Lower lobe of right lung (tissue), 2 donors: ENCODE results near the gene RIOK2. TPM values are rescaled to one million over a fixed set of nuclear protein-coding genes. Genes with fewer than 3 reads are reported as not detected.

ENCODE experiments used
- ATAC-seq, 2 donors: fragments of 200-7000 bp; cut with Tn5 transposase; one replicate each; pipeline ENCODE4 v1.9.1; 2020 to 2022; ENCODE audit warnings: mild to moderate bottlenecking in 2 of 2, moderate library complexity in 2 of 2
- DNase-seq: peaks from one replicate; pipeline ENCODE4 v3.0.0-alpha.2; 2020
- H3K27ac ChIP-seq: fragments of 200-600 bp; one replicate; pipeline ENCODE4 v1.8.0; 2022
- H3K27me3 ChIP-seq: fragments of 200-600 bp; one replicate; pipeline ENCODE4 v1.8.0; 2022; ENCODE audit warnings: low read depth
- H3K36me3 ChIP-seq: fragments of 200-600 bp; one replicate; pipeline ENCODE4 v1.8.0; 2022; ENCODE audit warnings: mild to moderate bottlenecking
- H3K4me1 ChIP-seq: fragments of 200-600 bp; one replicate; pipeline ENCODE4 v1.8.0; 2022
- H3K4me3 ChIP-seq: fragments of 200-600 bp; one replicate; pipeline ENCODE4 v1.8.0; 2022; ENCODE audit warnings: mild to moderate bottlenecking
- H3K9me3 ChIP-seq: fragments of 200-600 bp; one replicate; pipeline ENCODE4 v1.8.0; 2022
- intact Hi-C: fragments of 100-400 bp; cut with DNase I; formaldehyde crosslinking; loops from one replicate; pipeline ENCODE4 v1.11.0; 2022
- total RNA-seq: library from RNA; stranded (reverse); fragmentation: NEBNext Ultra II Directional; extraction: Animal tissue kit (Norgen Biotek cat#: 25700); gene quantifications from one replicate; pipeline ENCODE4 v1.2.1, GENCODE V29; 2021
- TF ChIP-seq, protein P1 (sequence below): fragments of 200-600 bp; IDR thresholded peaks from one replicate; pipeline ENCODE4 v1.8.0; 2022; ENCODE audit warnings: antibody characterized with exemption, mild to moderate bottlenecking
- donor health status: DM: no; HTN: yes; CAD: no; lungs with severe emphysema.

RIOK2 gene
- total RNA-seq, 1 donor from 2014 or later, result 21.6 TPM

DNA sequence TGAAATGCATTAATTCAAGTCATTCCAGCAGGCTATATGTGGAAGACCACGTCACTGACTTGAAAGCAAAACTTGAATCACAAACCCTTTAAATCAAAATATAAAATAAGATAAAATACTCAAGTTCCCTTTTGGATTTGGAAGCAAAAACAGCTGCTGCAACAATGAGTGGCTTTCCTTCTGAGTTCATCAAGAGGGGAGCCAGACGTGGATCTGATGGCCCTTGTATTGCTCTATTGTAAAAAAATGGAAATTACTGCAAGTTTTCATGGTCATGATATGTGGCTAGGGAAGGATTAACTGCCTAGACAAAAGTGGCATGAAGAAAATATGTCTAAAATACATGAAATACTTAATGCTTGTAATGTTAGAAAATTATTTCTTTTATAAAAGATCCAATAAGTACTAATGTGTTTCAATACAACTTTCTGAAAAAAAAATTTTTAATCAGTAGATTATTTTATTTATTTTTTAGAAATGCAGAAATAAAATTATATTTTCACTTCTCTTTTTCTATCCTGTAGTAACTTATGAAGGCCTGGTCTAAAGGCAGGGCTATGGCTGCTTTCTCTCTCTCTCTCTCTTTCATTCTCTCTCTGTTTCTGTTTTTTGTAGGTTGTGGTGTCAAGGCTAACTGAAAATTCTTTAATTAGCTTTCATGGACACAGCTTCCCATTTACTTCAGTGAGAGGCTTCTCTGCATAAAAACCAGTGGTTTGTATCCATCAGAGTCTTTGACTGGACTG, 64.6 kb downstream of the RIOK2 start:
- DNase-seq, result no peak
- TF ChIP-seq, protein P1, sequence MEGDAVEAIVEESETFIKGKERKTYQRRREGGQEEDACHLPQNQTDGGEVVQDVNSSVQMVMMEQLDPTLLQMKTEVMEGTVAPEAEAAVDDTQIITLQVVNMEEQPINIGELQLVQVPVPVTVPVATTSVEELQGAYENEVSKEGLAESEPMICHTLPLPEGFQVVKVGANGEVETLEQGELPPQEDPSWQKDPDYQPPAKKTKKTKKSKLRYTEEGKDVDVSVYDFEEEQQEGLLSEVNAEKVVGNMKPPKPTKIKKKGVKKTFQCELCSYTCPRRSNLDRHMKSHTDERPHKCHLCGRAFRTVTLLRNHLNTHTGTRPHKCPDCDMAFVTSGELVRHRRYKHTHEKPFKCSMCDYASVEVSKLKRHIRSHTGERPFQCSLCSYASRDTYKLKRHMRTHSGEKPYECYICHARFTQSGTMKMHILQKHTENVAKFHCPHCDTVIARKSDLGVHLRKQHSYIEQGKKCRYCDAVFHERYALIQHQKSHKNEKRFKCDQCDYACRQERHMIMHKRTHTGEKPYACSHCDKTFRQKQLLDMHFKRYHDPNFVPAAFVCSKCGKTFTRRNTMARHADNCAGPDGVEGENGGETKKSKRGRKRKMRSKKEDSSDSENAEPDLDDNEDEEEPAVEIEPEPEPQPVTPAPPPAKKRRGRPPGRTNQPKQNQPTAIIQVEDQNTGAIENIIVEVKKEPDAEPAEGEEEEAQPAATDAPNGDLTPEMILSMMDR, result no peak
- Histone ChIP-seq H3K27ac (no peak overlapping the region), H3K27me3 (no peaks in the 10 kb centered on the region), H3K9me3 (no peaks in the 10 kb centered on the region), H3K4me3 (no peak overlapping the region), H3K36me3 (no peaks in the 10 kb centered on the region), H3K4me1 (no peaks in the 10 kb centered on the region)
- intact Hi-C loops, result no loop called here
- no peak for ATAC-seq

DNA sequence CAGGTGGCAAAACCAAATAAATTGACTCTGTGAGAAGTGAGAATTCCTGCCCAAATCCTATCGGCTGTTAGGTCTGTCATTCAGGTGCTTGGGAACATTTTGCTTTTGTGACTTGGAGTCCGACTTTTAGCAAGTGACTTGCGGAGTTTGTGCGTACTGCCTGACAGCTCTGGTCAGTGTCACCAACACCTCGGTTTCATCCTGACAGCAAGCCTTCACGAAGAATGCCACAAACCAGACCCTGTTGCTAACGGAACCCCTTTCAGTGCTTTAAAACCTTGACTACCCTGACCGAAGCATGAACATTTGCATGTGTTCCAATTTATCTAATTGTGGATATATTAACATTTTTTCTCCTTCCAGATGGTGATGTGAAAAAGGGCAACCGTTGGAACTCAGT, 67.1 kb downstream of the RIOK2 start:
- Histone ChIP-seq H3K4me1 (no peaks in the 10 kb centered on the region), H3K4me3 (no peak overlapping the region), H3K36me3 (no peaks in the 10 kb centered on the region), H3K27ac (no peak overlapping the region), H3K9me3 (no peaks in the 10 kb centered on the region), H3K27me3 (no peaks in the 10 kb centered on the region)
- intact Hi-C loops, result no loop called here
- no peak for DNase-seq
- TF ChIP-seq, protein P1, result no peak
- ATAC-seq, result no peak

DNA sequence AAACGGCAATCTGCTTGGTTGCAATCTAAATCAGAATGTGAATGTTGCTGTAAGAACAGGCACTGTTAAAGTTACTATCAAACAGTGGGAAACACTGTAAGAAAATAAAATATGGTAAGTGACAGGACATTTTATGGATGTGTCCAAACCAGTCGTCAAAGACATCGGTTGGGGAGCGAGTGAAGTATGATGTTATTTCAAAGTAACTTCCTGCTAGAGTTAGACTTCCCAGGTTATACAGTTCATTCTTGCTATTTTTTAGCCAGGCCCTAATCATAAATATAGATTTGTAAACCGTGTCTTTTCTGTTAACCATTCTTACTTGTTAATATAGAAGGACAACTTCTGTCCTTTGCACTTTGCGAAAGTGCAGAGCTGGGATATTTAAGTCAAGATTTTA, 70.8 kb downstream of the RIOK2 start:
- intact Hi-C loops, result no loop called here
- no peak overlapping the region for H3K4me3 ChIP-seq
- no peak for ATAC-seq

DNA sequence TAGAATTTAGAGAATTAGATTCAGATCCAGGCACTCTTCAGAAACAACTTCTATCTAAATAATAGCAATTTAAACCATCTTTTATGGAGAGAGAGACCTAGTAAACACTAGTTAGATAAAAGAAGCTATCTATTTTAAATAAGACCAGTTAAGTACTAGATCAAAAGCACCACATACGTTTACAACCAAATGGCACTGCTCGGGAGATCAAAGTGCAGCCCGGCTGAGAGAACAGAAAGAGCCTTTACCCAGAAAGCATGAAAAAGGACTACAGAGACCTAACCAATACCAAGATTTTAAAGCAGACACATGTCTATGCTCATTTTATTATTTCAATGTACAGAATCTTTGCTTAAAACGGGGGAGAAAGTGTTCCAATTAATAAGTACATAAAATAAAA, 71.4 kb downstream of the RIOK2 start:
- intact Hi-C loops, result no loop called here
- H3K27ac ChIP-seq, result no peak overlapping the region
- H3K4me3 ChIP-seq, result no peak overlapping the region
- no peaks in the 10 kb centered on the region for H3K9me3 ChIP-seq
- ATAC-seq, result no peak
- DNase-seq, result no peak
- H3K36me3 ChIP-seq, result no peaks in the 10 kb centered on the region
- TF ChIP-seq, protein P1, result no peak
- H3K27me3 ChIP-seq, result no peaks in the 10 kb centered on the region
- no peaks in the 10 kb centered on the region for H3K4me1 ChIP-seq

More for the DNA sequence above, 70.8 kb downstream of the RIOK2 start:
- DNase-seq, result no peak
- Histone ChIP-seq H3K4me1 (no peaks in the 10 kb centered on the region), H3K27ac (no peak overlapping the region), H3K9me3 (no peaks in the 10 kb centered on the region), H3K27me3 (no peaks in the 10 kb centered on the region), H3K36me3 (no peaks in the 10 kb centered on the region)
- TF ChIP-seq, protein P1, result no peak

DNA sequence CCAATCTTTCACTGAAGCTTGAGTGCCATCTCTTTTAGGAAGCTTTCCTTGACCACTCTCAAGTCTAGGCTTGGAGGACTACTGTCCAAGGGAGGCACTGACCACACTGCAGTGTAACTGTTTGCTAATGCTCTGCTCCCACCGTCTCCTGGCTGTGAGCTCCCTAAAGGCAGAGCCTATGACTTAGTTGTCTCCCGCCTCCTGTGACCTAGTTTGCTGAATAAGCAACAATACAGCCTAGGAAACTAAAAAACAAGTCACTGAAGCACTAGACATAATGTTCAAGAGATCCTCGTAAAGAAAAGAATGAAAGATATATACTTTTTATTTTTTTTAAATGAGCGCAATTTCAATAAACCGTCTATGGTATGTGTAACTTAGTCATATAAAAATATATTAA, 72.0 kb downstream of the RIOK2 start:
- intact Hi-C loops, result no loop called here
- Histone ChIP-seq H3K27ac (no peak overlapping the region), H3K36me3 (no peaks in the 10 kb centered on the region), H3K4me3 (no peak overlapping the region), H3K27me3 (no peaks in the 10 kb centered on the region), H3K4me1 (no peaks in the 10 kb centered on the region), H3K9me3 (no peaks in the 10 kb centered on the region)
- TF ChIP-seq, protein P1, result no peak
- no peak for ATAC-seq
- DNase-seq, result no peak

Other genes with a start within 250 kb of the RIOK2 start
- gene LNPEP, start 247.2 kb downstream of the RIOK2 start, total RNA-seq, result 59.6 TPM
- not detected for gene LIX1, start 40.6 kb downstream of the RIOK2 start, total RNA-seq